GM18909 (cell line): ENCODE measurements around the gene TEX22.
"Not testable (repeated sequence)": the region's sequence is repeated elsewhere in the genome, so short reads cannot be mapped to it uniquely, and the experiment has no call there.

Experiments
- ATAC-seq: cut with Tn5 transposase; IDR thresholded peaks from one replicate; pipeline ENCODE4 v1.9.1; 2021; ENCODE audit warnings: mild to moderate bottlenecking; ENCODE audit not compliant: unreplicated experiment, poor library complexity

Gene TEX22, protein sequence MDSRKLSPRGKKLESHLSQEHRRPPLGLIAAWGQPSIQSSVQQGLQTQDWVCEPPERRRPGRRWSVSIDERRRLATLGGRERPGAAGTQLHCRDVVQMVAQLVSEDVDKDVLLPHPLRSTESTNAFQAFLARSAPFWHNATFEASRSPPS

DNA sequence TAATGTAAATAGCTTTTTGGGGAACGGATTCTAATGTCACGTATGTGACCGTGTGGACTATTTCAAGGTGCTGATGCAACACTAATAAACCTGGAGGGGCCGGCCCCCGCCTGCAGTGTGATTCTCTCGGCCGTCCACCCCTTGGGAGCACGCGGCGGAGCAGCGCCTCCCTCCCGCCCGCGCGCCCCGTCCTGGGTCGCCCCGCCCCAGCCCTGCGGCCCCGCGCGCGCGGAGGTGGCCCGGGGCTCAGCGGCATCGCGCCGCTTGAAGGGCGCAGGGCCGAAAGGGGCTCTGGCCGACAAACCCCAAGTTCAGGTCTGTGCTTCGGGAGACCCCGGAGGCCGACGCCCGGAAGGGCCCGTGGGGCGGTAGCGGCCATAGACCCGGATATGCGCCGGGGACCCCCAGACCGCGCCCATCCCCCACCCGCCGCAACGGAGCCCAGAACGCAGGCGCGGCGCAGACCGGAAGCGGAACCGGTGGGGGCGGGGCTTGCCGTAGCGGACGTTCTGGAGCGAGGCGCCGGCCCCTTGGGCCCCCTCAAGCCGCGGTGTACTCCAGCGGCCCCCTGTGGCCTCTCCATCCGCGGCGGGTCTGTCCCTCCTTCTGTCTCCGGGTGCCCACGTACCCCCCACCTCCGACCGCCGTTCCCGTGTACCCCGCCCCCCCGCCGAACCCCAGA is at the start of gene TEX22:
Gene TEX22, plus strand, starts transcription at position 495 of the 682 bp plus-strand sequence. CDS start 803 bp downstream, outside the sequence.
- peak; percentile 73 for ATAC-seq

DNA sequence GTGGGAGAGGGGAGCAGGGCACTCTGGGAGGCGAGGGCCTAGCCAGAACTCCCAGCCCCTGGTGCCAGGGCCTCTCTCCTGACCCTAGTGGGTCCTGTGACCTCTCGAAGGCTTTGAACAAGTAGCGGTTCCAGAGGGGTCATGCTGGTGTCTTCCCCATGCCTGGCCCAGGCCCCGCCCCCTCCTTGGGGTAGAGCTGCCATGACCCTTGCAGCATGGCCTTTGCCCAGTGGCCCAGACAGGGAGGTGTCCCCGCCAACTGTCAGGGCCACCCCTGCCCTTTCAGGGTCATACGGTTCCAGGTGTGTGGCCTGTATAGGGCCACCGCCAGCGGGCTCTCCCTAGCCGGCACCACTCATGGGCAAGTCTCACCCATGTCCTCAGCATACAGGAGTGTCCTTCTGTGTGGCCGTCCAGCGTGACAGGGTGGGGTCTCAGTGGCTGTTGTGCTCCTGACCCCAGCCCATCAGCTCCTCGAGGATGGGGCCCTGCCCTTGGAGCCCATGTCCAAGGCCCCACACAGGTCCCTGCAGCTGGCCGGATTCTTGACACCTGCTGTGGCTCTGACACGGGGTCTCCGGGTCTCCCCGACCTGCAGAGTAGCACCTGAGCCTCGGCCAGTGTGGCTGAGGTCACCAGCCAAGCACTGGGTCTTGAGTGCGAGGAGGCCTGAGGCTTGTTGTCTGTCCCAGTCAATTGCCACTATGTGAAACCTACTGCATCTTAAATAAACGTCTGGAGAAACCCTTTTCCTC is 49.2 kb upstream of the TEX22 start:
- ATAC-seq, result no peak

DNA sequence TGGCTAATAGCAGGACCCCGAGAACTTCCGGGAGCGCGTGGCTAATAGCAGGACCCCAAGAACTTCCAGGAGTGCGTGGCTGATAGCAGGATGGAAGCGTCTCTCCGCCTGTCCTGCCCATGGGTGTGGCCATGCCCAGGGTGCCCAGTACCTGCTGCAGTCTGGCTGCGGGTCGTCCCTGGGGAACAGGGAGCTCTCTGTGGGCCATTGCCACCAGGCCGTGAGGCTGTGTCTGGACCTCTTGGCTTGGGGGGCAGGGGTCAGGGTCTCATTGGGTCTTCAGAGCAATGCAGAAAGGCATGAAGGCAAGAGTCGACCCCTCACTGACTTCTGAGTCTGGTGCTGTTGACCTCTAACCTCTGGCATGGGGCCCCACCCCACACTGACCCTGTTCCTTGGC is 48.3 kb upstream of the TEX22 start:
- no peak for ATAC-seq

DNA sequence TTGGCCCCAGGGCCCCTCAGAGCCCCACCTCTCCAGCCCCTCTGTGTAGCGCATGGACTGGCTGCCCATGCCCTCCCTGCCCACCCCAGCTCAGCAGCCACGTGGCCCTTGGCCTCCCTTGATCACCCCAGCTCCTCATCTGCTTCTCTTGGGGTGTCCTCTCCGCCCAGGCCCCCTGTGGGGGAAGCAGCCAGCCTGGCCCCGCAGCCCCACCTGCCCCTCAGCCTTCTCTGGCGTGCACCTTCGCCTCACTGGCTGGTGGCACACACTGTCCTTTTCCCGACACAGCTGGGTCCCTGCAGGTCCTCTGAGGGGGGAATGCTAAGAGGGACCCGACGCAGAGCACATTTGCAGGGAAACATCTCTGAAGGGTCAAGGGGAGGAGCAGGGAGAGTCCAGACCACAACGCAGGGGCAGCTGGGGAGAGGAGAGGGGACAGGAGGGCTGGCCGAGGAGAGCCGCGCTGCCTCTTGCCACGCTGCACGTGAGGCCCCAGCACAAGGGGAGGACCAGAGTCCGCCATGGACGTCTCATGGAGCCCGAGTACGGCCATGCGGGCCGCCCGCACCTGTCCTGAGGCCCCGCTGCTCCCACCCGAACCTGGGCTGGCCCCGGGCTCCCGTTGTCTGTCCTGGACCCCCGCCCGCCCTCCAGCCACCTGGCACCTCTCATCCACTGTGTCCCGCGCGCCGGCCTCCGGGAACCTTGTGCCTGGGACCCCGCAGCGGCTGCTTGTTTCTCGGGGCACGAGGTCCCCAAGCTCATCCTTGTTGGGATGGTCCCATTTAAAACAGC is 47.7 kb upstream of the TEX22 start:
- ATAC-seq, result no peak

DNA sequence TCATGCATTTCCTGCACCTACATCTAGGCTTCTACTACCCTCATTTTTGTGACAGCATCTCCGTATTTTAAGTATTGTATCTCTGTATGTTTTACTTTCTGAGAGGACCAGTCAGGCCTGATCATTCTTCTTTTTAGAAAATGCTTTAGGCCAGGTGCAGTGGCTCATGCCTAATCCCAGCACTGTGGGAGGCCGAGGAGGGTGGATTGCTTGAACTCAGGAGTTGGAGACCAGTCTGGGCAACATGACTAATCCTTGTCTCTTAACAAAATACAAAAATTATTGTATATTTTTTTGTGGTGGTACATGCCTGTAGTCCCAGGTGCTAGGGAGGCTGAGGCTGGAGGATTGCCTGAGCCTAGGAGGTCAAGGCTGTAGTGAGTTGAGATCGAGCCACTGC is 46.9 kb upstream of the TEX22 start:
- no peak for ATAC-seq

DNA sequence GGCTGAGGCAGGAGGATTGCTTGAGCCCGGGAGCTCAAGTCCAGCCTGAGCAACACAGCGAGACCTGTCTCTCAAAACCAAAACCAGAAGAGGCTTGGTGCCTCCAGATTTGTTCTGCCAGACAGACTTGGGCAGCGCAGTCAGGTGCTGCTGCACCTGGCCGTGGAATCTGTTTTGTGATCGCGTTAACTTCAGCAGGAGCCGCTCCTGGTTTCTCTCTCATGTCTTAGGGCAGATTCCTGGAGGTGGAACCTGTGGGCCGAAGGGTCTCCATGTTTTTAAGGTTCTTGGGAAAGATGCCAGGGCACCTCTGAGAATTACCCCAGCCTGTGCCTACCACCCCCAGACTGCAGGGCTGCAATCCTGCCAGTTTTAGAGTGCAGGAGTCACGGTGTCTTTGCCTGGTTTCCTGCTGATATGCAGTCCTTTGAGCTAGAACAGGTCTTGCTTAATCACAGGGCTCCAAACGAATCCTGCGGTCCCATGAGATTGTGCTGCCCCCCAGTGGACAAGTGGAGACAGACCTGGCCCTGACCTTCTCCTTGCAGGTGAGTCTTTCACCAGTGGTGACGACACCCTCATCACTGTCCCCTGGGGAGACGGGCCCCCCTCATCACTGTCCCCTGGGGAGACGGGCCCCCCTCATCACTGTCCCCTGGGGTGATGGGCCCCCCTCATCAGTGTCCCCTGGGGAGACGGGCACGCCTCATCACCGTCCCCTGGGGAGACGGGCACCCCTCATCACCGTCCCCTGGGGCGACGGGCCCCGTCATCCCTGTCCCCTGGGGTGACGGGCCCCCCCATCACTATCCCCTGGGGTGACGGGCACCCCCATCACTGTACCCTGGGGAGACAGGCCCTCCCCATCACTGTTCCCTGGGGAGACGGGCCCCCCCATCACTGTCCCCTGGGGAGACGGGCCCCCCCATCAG is 46.2 kb upstream of the TEX22 start:
- no peak for ATAC-seq

DNA sequence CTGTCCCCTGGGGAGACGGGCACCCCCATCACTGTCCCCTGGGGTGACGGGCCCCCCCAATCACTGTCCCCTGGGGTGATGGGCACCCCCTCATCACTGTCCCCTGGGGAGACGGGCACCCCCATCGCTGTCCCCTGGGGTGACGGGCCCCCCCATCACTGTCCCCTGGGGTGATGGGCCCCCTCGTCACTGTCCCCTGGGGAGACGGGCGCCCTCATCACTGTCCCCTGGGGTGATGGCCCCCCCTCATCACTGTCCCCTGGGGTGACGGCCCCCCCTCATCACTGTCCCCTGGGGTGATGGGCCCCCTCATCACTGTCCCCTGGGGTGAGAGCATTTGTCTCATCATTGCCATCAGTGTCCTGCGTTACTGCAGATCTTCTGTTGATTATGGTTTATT is 45.2 kb upstream of the TEX22 start:
- no peak for ATAC-seq

DNA sequence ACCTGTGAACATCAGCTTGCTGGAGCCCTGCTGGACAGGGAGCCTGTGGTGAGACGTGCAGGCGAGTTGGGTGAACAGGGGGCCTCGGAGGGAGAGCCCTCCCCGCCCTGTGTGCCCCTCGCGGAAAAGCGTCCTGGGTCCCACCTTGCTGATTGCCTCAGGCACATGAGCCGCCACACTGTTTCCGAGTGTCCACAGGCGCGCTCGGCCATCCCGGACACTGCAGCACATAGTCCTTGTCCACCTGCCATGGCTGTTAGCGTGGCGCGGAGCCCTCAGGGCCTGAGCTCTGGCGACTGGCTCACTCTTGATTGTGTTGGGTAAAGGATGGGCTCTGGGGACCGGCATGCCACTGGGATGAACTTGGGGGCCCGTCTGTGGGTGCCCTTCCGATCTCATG is 43.8 kb upstream of the TEX22 start:
- ATAC-seq, result no peak

DNA sequence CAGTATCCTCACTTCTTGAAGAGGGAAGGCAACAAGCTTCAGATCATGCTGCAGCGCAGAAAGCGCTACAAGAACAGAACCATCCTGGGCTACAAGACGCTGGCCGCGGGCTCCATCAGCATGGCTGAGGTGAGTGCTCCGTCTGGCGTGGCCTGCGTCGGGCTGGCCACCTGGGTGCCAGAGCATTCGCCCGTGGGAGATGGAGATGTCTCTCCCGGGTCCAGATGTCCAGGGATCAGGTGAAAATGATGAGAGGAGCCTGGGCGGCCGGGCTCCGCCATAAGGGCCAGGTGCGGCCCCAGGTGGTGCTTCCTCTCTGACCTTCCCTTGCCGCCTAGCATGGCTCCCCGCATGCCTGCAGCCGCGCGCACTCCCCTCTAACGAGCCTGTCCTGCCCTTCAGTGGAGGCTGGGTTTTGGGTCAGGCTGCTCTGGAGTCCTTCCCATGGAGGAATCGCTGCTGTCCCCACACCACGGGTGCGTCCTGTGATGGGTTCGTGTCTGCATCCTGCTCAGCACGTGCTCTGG is 43.2 kb upstream of the TEX22 start:
- ATAC-seq, result no peak

DNA sequence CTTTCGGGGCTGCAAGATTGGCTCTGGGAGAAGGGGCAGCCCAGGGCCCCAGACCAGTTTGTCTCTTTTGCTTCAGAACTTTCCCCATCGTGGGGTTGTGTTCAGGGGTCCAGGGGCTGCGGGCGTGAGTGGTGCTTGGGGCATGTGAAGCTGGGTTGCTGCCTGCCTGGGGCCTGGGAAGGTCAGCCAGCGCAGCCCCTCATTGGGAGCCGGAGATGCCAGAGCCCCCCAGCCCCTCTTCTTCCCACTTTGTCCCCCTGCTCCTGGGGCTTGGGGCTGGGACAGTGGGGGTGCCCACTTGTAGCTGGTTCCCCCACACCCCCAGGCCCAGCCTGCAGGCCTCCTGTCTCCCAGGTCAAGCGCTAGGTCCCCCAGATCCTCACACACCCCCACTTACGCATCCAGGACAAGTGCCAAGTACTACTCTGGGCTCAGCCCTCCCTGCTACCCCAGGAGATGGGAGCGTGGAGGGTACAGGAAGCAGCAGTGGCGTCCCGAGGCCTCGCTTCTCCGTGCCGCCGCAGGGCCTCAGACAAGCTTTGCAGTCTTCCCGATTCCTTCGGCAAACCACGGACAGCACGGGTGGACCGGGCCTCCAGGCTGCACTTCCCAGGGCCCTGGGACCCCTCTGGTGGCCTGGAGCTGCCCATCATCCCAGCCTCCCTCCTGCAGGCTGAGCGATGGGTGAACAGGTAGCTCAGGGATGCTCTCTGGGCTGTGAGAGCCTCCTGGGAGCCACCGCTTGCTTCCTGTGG is 42.3 kb upstream of the TEX22 start:
- ATAC-seq, result no peak

DNA sequence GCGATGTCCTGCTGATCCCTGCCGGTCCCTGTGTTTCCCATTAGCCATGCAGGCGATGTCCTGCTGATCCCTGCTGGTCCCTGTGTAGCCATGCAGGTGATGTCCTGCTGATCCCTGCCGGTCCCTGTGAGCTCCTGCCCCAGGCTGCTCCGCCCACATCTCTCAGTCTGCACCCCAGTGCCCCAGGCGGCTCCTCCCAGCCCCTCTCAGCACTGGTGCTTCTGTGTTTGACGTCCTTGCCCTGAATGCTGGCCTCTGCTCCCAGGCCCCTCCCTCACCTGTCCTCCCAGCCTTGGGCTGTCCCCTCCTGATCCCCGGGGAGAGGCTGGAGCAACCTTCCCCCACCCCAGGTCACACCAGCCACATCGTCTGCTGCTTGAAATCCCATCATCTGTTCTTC is 41.4 kb upstream of the TEX22 start:
- ATAC-seq, result no peak

DNA sequence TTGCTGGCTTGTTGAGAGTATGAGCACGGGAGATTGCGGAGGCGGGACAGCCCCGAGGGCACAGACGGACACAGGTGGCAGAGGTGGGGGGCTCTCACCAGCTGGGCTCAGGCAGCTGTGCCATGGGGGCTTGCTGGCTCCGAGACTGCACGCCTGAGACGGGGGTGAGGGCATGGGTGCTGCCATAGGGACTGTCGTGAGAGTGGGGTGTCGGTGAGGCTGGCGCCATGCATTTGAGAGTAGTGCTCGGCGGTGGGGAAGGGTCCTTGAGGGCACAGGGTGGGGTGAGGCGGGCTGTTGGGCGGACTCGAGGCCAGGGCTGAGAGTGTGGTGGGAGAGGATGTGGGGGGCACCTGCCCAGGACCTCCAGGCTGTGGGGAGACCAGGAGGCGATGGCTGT is 40.7 kb upstream of the TEX22 start:
- ATAC-seq, result no peak

DNA sequence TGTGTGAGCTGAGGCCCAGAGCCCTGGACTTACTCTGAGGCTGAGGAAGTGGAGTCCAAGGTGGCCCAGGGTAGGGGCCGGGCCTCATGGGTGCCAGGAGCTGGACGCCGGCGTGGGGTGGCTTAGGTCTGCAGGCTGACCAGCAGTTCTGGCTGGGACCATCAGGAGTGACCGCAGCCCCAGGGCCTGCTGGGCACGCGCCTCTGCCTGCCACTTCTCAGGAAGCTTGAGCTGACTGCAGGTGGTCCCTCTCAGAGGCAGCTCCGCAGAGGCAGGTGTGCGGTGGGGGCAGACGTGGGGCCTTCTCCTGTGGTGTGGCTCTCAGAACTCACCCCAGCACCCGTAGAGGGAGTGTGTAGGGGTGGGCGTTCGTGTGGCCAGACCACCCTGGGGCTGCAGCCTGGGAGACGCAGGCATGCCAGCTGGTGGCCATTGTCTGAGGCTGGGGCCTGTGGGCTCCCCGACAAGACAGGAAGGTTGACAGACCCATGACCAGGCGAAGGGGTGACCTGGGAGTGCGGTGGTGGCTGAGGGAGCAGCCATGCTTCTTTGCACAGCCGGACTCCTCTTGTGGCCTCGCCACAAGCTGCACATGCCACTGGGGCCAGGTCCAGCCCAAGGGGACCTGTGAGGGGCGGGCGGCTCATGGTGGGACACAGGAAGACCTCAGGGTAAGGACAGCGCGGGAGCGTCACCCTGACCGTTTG is 40.0 kb upstream of the TEX22 start:
- ATAC-seq, result no peak

DNA sequence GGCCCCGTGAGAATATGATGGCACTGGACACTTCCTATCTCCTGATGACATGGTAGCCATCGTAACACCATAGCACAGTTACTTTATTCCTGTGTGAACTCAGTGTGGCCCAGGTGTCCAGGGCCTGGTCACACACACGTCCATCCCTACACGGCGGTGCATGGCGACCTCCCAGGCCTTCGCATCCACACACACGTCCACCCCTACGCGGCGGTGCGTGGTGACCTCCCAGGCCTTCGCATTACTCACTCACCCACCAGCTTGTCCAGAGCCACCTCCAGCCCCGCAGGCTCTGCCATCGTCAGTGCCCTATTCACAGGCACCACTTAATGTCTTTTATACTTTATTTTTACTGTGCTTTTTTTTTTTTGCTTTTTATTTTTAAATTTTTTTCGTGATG is 39.4 kb upstream of the TEX22 start:
- ATAC-seq, result no peak

DNA sequence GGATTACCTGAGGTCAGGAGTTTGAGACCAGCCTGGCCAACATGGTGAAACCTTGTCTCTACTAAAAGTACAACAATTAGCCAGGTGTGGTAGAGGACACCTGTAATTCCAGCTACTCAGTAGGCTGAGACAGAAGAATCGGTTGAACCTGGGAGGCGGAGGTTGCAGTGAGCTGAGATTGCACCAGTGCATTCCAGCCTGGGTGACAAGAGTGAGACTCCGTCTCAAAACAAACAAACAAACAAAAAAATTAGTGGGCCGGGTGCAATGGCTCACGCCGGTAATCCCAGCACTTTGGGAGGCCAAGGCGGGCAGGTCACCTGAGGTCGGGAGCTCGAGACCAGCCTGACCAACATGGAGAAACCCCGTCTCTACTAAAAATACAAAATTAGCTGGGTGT is 36.9 kb upstream of the TEX22 start:
- ATAC-seq, result not testable (repeated sequence)

DNA sequence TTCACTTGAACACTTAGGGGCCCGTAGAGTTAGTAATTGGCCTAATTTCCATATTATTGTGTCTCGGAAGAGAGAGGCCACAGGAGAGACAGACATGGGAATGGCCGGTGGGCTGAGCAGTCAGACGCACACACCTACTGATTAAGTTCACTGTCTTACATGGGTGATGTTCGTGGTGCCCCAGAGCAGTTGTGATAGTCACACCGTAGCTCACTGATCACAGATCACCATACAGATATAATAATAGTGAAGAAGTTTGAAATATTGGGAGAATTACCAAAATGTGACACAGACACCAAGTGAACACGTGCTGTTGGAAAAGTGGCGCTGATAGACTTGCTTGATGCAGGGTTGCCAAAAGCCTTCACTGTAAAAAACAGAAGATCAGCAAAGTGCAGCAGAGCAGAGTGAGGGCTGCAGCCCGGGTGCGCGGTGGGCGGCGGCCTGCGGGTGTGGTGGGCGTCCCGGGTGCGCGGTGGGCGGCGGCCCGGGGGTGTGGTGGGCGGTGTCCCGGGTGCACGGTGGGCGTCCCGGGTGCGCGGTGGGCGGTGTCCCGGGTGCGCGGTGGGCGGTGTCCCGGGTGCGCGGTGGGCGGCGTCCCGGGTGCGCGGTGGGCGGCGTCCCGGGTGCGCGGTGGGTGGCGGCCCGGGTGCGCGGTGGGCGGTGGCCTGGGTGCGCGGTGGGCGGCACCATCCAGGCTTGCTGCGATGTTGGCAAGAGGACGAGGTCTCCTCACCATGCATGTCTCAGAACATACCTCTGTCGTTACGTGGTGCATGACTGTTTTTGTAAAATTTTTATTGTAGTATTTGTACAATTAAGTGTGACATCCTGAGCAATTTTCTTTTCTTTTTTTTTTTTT is 34.3 kb upstream of the TEX22 start:
- ATAC-seq, result no peak

DNA sequence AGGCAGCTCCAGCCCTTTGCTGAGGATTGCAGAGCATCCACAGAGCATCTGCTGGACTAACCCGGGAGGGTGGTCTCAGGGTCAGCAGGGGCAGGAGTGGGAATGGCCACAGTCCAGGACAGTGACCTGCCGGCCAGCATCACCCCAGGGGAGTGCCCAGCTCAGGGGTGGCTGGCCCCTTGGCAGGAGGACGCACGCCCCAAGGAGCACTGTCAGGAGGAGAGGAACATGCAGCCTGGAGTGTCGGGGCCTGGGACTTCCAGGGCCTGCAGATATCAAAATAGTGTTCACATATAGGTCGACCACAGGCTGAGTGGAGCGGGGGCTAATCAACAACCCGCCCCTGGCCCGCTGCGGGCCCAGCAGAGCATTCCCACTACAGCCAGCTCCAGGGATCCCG is 33.2 kb upstream of the TEX22 start:
- ATAC-seq, result no peak
